SH-SY5Y (cell line): Measurements from ENCODE around the gene C1RL.

Experiments
- GATA2 ChIP-seq: IDR thresholded peaks from 2 replicates; pipeline ENCODE4 v1.6.1; 2011; ENCODE audit warnings: mild to moderate bottlenecking, low read depth, low read length
- GATA3 ChIP-seq: IDR thresholded peaks from 2 replicates; pipeline ENCODE4 v1.6.1; 2011; ENCODE audit warnings: low read depth, mild to moderate bottlenecking, low read length, moderate library complexity

Gene C1RL

GRCh38 chr12:7096006-7096932 lies 12.7 kb downstream of the C1RL start:
- TF ChIP-seq GATA2 (no peak), GATA3 (no peak)

GRCh38 chr12:7093892-7094291 lies 15.1 kb downstream of the C1RL start:
- TF ChIP-seq GATA3 = no peak
- no peak for TF ChIP-seq GATA2

GRCh38 chr12:7093486-7093885 lies 15.5 kb downstream of the C1RL start:
- TF ChIP-seq GATA3 (no peak), GATA2 (no peak)

- TF ChIP-seq GATA2 (no peak), GATA3 (no peak)
Observed at GRCh38 chr12:7092986-7093460, 16.0 kb downstream of the C1RL start.

- TF ChIP-seq GATA2 (no peak), GATA3 (no peak)
Observed at GRCh38 chr12:7092229-7092985, 16.6 kb downstream of the C1RL start, which contains the start of gene C1R. Gene C1R (minus strand): TSS chr12:7092445. CDS start chr12:7092388, 57 bp downstream.

GRCh38 chr12:7091660-7092228 lies 17.3 kb downstream of the C1RL start:
- TF ChIP-seq GATA2 = no peak
- TF ChIP-seq GATA3 = no peak

- TF ChIP-seq GATA2 (no peak), GATA3 (no peak)
Observed at GRCh38 chr12:7091171-7091570, 17.8 kb downstream of the C1RL start.

- TF ChIP-seq GATA2 = no peak
- TF ChIP-seq GATA3 = no peak
Observed at GRCh38 chr12:7090222-7090998, 18.6 kb downstream of the C1RL start.

- TF ChIP-seq GATA3 = no peak
- no peak for TF ChIP-seq GATA2
Observed at GRCh38 chr12:7089196-7089871, 19.7 kb downstream of the C1RL start.

GRCh38 chr12:7083125-7083524 lies 25.9 kb downstream of the C1RL start:
- no peak for TF ChIP-seq GATA3
- TF ChIP-seq GATA2 = no peak

GRCh38 chr12:7081037-7081436 lies 28.0 kb downstream of the C1RL start:
- TF ChIP-seq GATA2 (no peak), GATA3 (no peak)

- TF ChIP-seq GATA3 (no peak), GATA2 (no peak)
Observed at GRCh38 chr12:7079826-7080125, 29.2 kb downstream of the C1RL start.

GRCh38 chr12:7078163-7078562 lies 30.9 kb downstream of the C1RL start:
- TF ChIP-seq GATA2 = no peak
- TF ChIP-seq GATA3 = no peak

GRCh38 chr12:7076493-7076892 lies 32.5 kb downstream of the C1RL start:
- TF ChIP-seq GATA2 (no peak), GATA3 (no peak)
